Endothelial cell of umbilical vein (primary cell): ENCODE measurements around the gene ITPKB.

Experiments
- EZH2 ChIP-seq: IDR thresholded peaks from 2 replicates; pipeline ENCODE4 v1.6.1; 2012; ENCODE audit warnings: borderline replicate concordance, low read depth, mild to moderate bottlenecking, moderate library complexity, low read length, inconsistent platforms; ENCODE audit not compliant: severe bottlenecking
- MAX ChIP-seq: IDR thresholded peaks from 2 replicates; pipeline ENCODE4 v1.6.1; 2011; ENCODE audit not compliant: insufficient read depth, insufficient read length
- POLR2A ChIP-seq: IDR thresholded peaks from 2 replicates; pipeline ENCODE4 v1.6.1; 2012; ENCODE audit warnings: low read depth, mild to moderate bottlenecking, control low read depth, low read length
- POLR2AphosphoS5 ChIP-seq: IDR thresholded peaks from 2 replicates; pipeline ENCODE4 v1.6.1; 2012; ENCODE audit warnings: low read depth, mild to moderate bottlenecking, control low read depth, low read length, moderate library complexity; ENCODE audit not compliant: insufficient read depth
- TF ChIP-seq, protein P1 (sequence below), 2 donors: IDR thresholded peaks; 1 replicate in 1 of 2; 2 replicates in 1 of 2; pipeline ENCODE4 v1.5.1; 2011; ENCODE audit warnings: low read length in 2 of 2, mild to moderate bottlenecking in 2 of 2, moderate library complexity in 2 of 2, control low read depth in 1 of 2, inconsistent platforms in 1 of 2, low read depth in 1 of 2; ENCODE audit not compliant: insufficient read depth in 1 of 2; ENCODE audit errors: extremely low read depth in 1 of 2

DNA sequence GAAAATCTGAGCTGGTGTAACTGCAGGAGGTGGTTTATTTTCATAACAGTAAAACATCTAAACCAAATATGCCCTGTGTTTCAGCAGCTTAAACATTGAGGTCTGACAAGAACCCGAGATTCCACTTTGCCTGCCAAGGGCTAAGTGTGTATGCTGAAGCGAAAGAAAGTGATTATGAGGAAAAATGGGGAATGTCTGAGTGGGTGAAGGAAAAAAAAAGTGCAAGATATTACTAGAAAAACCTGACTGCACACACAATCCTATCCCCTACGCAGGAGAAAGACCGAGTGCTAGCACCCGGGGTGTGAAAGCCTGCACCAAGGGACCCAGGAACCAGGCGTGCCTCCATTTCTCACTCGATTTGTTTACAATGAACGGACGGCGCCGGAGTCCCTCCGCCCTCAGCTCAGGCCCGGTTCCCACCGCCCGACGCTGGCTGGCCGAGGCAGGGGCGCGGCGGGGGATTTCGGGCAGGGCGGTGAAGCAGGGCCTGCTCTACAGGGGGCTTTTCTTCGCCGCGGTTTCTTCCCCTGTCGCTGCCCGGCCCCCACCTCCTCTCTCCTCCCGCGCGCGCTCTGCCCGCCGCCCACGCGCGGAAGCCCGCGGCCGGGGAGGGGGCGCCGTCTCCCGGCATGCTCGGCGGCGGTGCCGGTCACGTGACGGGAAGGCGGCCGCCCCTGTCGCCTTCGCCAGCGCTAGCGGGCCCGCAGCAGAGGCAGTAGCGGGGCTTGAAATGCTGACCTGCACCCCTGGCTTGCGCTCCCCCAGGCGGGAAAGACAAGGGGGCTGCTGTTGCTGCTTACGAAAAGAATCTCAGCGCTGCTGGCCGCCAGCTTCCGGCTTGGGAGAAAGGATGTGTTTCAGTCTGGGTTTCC lies 35.9 kb downstream of the ITPKB start:
- TF ChIP-seq EZH2 = no peak
- TF ChIP-seq, protein P1, sequence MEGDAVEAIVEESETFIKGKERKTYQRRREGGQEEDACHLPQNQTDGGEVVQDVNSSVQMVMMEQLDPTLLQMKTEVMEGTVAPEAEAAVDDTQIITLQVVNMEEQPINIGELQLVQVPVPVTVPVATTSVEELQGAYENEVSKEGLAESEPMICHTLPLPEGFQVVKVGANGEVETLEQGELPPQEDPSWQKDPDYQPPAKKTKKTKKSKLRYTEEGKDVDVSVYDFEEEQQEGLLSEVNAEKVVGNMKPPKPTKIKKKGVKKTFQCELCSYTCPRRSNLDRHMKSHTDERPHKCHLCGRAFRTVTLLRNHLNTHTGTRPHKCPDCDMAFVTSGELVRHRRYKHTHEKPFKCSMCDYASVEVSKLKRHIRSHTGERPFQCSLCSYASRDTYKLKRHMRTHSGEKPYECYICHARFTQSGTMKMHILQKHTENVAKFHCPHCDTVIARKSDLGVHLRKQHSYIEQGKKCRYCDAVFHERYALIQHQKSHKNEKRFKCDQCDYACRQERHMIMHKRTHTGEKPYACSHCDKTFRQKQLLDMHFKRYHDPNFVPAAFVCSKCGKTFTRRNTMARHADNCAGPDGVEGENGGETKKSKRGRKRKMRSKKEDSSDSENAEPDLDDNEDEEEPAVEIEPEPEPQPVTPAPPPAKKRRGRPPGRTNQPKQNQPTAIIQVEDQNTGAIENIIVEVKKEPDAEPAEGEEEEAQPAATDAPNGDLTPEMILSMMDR (IDR thresholded peaks at IDR 0.05; ENCODE audit: extremely low read depth in 1 of 2, insufficient read depth in 1 of 2, low read depth in 1 of 2, low read length in 2 of 2) = no peak
- peak; percentile 81 for TF ChIP-seq POLR2A
- TF ChIP-seq POLR2AphosphoS5 = peak; percentile 84
- peak; percentile 50 for TF ChIP-seq MAX
